HCT116 (cell line): ENCODE results near the gene BEND7. TPM values are rescaled to one million over a fixed set of nuclear protein-coding genes. Genes with fewer than 3 reads are reported as not detected.

Experiments used
- ATAC-seq: fragments of 200-7000 bp; cut with Tn5 transposase; 2 replicates; pipeline ENCODE4 v1.9.1; 2020; ENCODE audit warnings: mild to moderate bottlenecking, moderate library complexity
- BruUV-seq: library from RNA; stranded (reverse); fragments of 400-500 nt; replicated peaks from 2 replicates; lab custom pipeline; 2021; lab: Mats Ljungman, UMichigan
- CTCF ChIA-PET: fragments of 300-600 bp; sonication (Branson Sonifier 250); formaldehyde crosslinking; loops from one replicate; lab custom pipeline; 2021; ENCODE audit warnings: antibody characterized with exemption; lab: Charles Lee
- POLR2A ChIA-PET: fragments of 300-600, 350-600 bp; sonication (Branson Sonifier 250); formaldehyde crosslinking; loops from one replicate; lab custom pipeline; 2021; ENCODE audit warnings: antibody characterized with exemption; lab: Charles Lee
- RAD21 ChIA-PET, 2 experiments: fragments of 300-600 bp; sonication (Branson Sonifier 250); formaldehyde crosslinking; loops; one replicate each; lab custom pipeline; 2023; ENCODE audit warnings: low total read pairs in 2 of 2; ENCODE audit not compliant: uncharacterized antibody in 2 of 2, unreplicated experiment in 2 of 2, low non-redundant PET in 1 of 2; lab: Charles Lee
- DNase-seq: peaks from one replicate; pipeline ENCODE4 v3.0.0-alpha.2; 2010; ENCODE audit warnings: low read depth, low spot score
- H2AFZ ChIP-seq: fragments of 200-600 bp; shearing (Covaris generic), sonication (generic); 2 replicates; pipeline ENCODE4 v1.6.1; 2017; ENCODE audit warnings: low read depth, mixed run types, mixed read lengths, antibody characterized with exemption, low read length; ENCODE audit not compliant: poor library complexity, severe bottlenecking
- H3K27ac ChIP-seq: 2 replicates; pipeline ENCODE4 v1.5.1; 2012; ENCODE audit warnings: low read depth, low read length
- H3K27me3 ChIP-seq: fragments of 200-600 bp; sonication (generic); 2 replicates; pipeline ENCODE4 v1.6.1; 2016; ENCODE audit warnings: mixed run types, low read length, mixed read lengths; ENCODE audit not compliant: insufficient read depth
- H3K36me3 ChIP-seq, 2 experiments: fragments of 200-500 bp in 1 of 2; fragments of 200-600 bp in 1 of 2; sonication (Bioruptor generic) in 1 of 2; sonication (generic) in 1 of 2; 2 replicates each; pipeline versions ENCODE4 v1.5.1 to v1.6.1; 2014 to 2016; ENCODE audit warnings: low read length in 2 of 2, inconsistent platforms in 1 of 2, mixed read lengths in 1 of 2, mixed run types in 1 of 2; ENCODE audit not compliant: insufficient read depth in 2 of 2, control insufficient read depth in 1 of 2
- H3K4me1 ChIP-seq, 2 experiments: fragments of 200-600 bp in 1 of 2; sonication (generic) in 1 of 2; 2 replicates each; pipeline versions ENCODE4 v1.5.1 to v1.6.1; 2012 to 2017; ENCODE audit warnings: low read length in 2 of 2, inconsistent platforms in 1 of 2, mild to moderate bottlenecking in 1 of 2, mixed read lengths in 1 of 2, mixed run types in 1 of 2, moderate library complexity in 1 of 2; ENCODE audit not compliant: insufficient read depth in 2 of 2, control insufficient read depth in 1 of 2
- H3K4me2 ChIP-seq: fragments of 200-600 bp; sonication (generic); 2 replicates; pipeline ENCODE4 v1.6.1; 2017; ENCODE audit warnings: mixed run types, low read length, mixed read lengths
- H3K4me3 ChIP-seq, 2 experiments: fragments of 200-600 bp in 1 of 2; sonication (generic) in 1 of 2; replicated peaks in 1 of 2; 2 replicates each; pipeline ENCODE4 v1.5.1; 2011 to 2016; ENCODE audit warnings: low read length in 2 of 2, control low read depth in 1 of 2, low read depth in 1 of 2, mild to moderate bottlenecking in 1 of 2, mixed read lengths in 1 of 2, mixed run types in 1 of 2
- H3K79me2 ChIP-seq: fragments of 200-600 bp; sonication (generic); 2 replicates; pipeline ENCODE4 v1.6.1; 2017; ENCODE audit warnings: mild to moderate bottlenecking, mixed run types, low read length, moderate library complexity, mixed read lengths; ENCODE audit not compliant: insufficient read depth
- H3K9ac ChIP-seq: fragments of 200-600 bp; sonication (generic); 2 replicates; pipeline ENCODE4 v1.6.1; 2016; ENCODE audit warnings: low read length, mixed read lengths
- H3K9me2 ChIP-seq: fragments of 200-600 bp; sonication (generic), shearing (Covaris generic); 2 replicates; pipeline ENCODE4 v1.6.1; 2017; ENCODE audit warnings: mixed run types, mild to moderate bottlenecking, moderate library complexity; ENCODE audit not compliant: insufficient read depth
- H3K9me3 ChIP-seq, 2 experiments: fragments of 200-500 bp in 1 of 2; fragments of 200-600 bp in 1 of 2; sonication (Bioruptor generic) in 1 of 2; sonication (generic) in 1 of 2; 2 replicates each; pipeline ENCODE4 v1.6.1; 2014 to 2017; ENCODE audit warnings: low read length in 2 of 2, mixed read lengths in 2 of 2, inconsistent platforms in 1 of 2, low read depth in 1 of 2, mild to moderate bottlenecking in 1 of 2, mixed run types in 1 of 2, moderate library complexity in 1 of 2; ENCODE audit not compliant: control insufficient read depth in 1 of 2, insufficient read depth in 1 of 2
- H4K20me1 ChIP-seq: fragments of 200-600 bp; sonication (generic), shearing (Covaris generic); 2 replicates; pipeline ENCODE4 v1.6.1; 2017; ENCODE audit warnings: mixed run types, mild to moderate bottlenecking, moderate library complexity; ENCODE audit not compliant: insufficient read depth
- CBX3 ChIP-seq: IDR thresholded peaks from 2 replicates; pipeline ENCODE4 v1.6.1; 2012; ENCODE audit warnings: low read depth
- CEBPB ChIP-seq: IDR thresholded peaks from 2 replicates; pipeline ENCODE4 v1.6.1; 2012; ENCODE audit warnings: low read depth
- EGR1 ChIP-seq: IDR thresholded peaks from 2 replicates; pipeline ENCODE4 v1.6.1; 2012; ENCODE audit warnings: low read depth
- POLR2A ChIP-seq: IDR thresholded peaks from 2 replicates; pipeline ENCODE4 v1.7.0; 2011; ENCODE audit warnings: borderline replicate concordance; ENCODE audit not compliant: insufficient read depth, insufficient read length; ENCODE audit errors: extremely low read depth
- REST ChIP-seq: IDR thresholded peaks from 2 replicates; pipeline ENCODE4 v1.6.1; 2012; ENCODE audit warnings: low read depth
- SIN3A ChIP-seq: IDR thresholded peaks from 2 replicates; pipeline ENCODE4 v1.6.1; 2012; ENCODE audit warnings: low read depth
- ZBTB33 ChIP-seq: IDR thresholded peaks from 2 replicates; pipeline ENCODE4 v1.6.1; 2011; ENCODE audit warnings: mild to moderate bottlenecking, low read length, moderate library complexity; ENCODE audit not compliant: insufficient replicate concordance; ENCODE audit errors: extremely low read depth
- intact Hi-C: fragments of 100-400 bp; cut with micrococcal nuclease; formaldehyde crosslinking; loops from 2 replicates; pipeline ENCODE4 v1.10.0; 2022
- total RNA-seq: library from RNA; stranded (reverse); gene quantifications from one replicate; pipeline ENCODE4 v1.2.1, GENCODE V29; 2021; ENCODE audit not compliant: unreplicated experiment

Gene BEND7
- total RNA-seq, 1 experiment from 2014 or later, result 13.8 TPM

- Histone ChIP-seq H3K9me2 (no peaks in the 10 kb centered on the region), H3K79me2 (no peaks in the 10 kb centered on the region), H3K9me3 (no peaks in the 10 kb centered on the region), H3K9ac (no peak overlapping the region), H3K4me2 (no peak overlapping the region), H4K20me1 (no peaks in the 10 kb centered on the region; the same call in 1 of the 2 replicates), H3K36me3 (no peaks in the 10 kb centered on the region), H2AFZ (no peak overlapping the region), H3K27ac (no peak overlapping the region), H3K4me3 (no peak overlapping the region), H3K4me1 (no peaks in the 10 kb centered on the region), H3K27me3 (no peaks in the 10 kb centered on the region)
- ATAC-seq (no peak), DNase-seq (no peak)
- POLR2A ChIA-PET, result no interaction called here
- RAD21 ChIA-PET, result no interaction called here
- intact Hi-C loops, result no loop called here
- BruUV-seq, result no TSS peak
- TF ChIP-seq CEBPB, result no peak
- no peak for TF ChIP-seq SIN3A
- TF ChIP-seq EGR1, result no peak
- no peak for TF ChIP-seq POLR2A
- no peak for TF ChIP-seq REST
- no peak for TF ChIP-seq CBX3
- TF ChIP-seq ZBTB33, result no peak
- CTCF ChIA-PET, result no interaction called here
Measured at GRCh38 chr10:13457958-13458686, 70.7 kb downstream of the BEND7 start.
